HG03565 (cell line): ENCODE results near the gene TRAF1.

Experiments
- ATAC-seq: cut with Tn5 transposase; IDR thresholded peaks from one replicate; pipeline ENCODE4 v1.9.1; 2021; ENCODE audit warnings: mild to moderate bottlenecking, moderate library complexity; ENCODE audit not compliant: unreplicated experiment

The TRAF1 gene

DNA sequence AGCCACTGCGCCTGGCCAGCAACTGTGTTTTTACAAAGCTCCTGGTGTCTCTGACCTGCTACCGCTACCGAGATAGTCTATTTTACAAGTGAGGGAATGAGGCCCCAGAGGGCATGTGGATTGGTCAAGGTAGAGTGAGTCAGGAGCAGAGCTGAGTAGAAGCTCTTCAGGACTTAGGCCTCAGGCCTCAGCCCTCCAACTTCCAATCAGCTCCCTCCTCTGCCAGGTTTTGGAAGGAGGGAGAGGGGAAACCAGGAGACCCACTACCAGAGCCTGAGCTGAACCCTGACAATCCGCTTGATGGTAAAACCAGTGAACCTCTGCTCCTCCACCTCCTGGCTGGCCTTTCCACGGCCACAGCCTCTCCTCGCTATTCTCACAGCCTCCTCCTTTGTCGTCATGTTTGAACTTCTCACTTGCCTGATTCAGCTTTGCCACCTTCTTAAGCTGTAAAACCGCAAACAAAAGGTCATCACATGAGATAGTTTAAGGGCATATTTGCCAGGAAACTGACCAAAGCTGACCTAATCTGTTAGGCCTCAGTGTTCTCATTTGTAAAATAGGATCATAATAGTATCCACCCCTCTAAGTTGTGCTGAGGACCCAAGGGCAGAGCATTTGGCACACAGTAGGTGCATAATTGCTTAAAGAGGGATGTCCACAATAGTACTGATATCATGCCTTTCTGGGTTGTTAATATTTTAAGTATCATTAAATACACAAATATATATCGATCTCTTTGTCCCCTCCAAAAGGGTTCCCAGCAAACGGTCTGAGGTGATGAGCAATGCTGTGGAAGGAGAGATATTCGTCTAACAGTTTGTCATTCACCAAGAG, 1.7 kb downstream of the TRAF1 start:
- ATAC-seq: no peak

DNA sequence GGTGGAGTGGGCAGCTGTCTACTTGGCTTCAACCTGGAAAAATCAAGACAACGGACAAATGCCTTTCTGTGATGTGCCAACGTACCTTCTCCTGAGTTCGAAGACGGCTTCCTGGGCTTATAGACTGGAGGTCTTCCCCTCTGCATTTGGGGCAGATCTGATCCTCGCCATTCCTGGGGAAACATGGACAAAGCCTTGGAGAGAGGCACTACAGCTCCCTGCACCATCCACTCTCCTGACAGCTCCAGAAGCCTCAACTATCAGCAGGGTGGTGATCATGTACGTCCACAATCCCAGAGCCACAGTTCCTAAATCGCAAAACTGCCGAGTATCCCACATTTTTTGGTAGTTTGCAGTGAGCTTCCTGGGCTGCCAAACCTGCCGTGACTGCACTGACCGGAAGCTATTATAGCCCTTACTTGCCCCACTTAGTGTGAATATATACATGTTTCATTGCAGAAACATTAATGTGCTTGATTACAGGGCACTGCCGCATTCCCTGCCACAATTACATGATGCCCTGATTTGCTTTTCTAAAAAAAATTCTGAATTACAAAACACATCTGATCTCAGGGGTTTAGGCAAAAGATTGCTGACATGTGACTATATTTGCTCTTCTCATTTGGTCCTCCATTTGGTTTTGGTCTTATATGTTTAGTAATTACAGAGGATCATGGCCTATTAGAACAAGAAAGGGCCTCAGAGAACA, 2.8 kb downstream of the TRAF1 start:
- no peak for ATAC-seq

GRCh38 chr9:120922404-120923195, 4.0 kb downstream of the TRAF1 start:
- ATAC-seq: no peak

- ATAC-seq: no peak
Measured at GRCh38 chr9:120921661-120922181, 4.9 kb downstream of the TRAF1 start.

- ATAC-seq: no peak
Measured at GRCh38 chr9:120920806-120921178, 5.8 kb downstream of the TRAF1 start.

DNA sequence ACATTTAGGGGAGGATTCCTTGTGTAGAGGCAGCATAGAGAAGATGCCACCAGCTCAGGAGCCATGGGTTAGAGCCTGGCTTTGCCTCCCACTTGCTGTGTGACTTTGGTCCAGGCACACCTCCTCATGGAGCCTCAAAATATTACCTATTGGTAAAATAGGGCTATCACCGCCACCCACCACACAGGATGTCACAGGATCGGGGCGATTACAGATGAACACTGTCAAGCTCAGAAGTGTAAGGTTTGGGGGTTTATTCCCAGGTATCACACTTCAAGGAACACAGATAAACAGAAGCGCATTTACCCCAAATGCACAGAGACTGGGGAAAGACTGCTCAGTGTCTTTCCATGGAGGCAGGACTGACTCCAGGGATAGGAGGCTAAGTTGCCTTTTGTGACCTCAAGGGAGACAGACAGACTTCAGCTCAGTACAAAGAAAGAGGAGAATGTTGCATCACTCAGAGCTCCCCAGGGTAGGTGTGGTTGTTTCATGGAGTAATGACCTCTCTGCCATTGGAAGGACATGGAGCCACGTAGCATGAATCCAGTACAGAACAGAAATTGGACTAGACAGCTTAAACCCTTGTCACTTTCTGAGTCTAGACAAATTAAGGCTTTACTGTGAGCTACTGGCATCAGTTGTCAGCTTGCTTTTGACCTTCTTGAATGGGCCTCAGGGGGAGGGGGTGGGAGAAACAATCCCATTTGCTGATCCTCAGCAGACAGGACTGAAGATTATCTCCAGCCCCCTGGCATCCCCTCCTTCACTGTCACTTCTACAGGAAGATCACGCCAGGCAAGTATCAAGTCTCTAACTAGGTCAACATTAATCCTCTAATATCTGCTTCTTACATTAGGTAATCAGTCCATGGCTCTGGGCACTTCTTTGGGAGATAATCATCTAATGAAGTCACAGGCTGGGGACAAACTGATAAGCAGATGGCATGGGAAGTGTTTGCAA, 6.5 kb downstream of the TRAF1 start:
- ATAC-seq: no peak

GRCh38 chr9:120918931-120919842, 7.4 kb downstream of the TRAF1 start:
- ATAC-seq: no peak

- no peak for ATAC-seq
Measured at GRCh38 chr9:120917929-120918762, 8.4 kb downstream of the TRAF1 start.

DNA sequence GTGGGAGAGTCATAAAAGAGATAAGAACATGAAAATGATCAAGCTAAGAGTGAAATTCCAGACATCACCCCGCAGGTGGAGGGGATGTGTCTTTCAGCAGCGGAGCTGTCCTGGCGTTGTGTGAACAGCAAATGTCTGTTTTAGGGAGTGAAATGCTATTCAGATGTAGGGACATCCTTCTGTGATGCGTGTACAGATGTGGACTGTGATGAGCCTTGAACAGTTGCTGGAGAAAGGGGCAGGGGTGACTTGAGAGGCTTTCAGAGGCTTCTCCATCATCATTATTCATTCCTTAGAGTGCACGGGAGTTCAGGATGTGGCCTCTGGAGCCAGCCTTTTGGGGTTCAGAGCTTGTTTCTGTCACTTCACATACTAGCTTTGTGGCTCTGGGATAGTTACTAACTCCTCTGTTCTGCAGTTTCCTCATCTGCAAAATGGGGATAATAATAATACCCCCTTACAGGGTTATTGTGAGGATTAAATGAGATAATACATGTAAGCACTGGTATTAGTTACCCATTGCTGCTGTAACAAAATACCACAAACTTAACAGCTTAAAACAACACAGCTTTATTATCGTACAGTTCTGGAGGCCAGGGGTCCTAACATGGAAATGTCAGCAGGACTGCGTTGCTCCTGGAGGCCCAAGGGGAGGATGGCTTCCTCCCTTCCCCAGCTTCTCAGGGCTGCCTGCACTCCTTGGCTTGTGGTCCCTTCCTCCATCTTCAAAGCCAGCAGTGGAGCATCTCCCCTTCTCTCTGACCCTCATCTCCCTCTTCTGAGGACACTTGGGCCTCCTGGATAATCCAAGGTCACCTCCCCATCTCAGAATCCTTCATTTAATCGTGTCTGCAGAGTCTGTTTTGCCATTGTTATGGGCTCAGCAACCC, 9.4 kb downstream of the TRAF1 start:
- no peak for ATAC-seq

DNA sequence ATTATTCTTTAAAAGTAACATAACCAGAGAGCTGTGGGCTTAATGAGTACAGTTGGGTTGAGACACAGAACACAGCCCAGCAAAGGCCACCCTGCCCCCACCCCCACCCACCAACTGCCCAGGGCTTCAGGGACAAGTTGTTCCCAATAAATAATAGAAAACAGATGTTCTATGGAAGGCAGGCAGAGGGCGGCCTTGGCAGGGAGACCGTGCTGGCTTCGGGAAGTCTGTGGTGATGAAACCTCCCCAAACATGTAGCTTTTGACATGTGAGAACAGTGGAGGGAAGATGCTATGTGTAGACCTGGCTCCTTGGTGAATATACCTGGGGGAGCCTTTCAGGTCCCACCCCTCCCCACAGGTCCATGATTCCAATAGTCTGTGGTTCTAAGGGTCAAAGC, 10.0 kb downstream of the TRAF1 start:
- ATAC-seq: no peak

DNA sequence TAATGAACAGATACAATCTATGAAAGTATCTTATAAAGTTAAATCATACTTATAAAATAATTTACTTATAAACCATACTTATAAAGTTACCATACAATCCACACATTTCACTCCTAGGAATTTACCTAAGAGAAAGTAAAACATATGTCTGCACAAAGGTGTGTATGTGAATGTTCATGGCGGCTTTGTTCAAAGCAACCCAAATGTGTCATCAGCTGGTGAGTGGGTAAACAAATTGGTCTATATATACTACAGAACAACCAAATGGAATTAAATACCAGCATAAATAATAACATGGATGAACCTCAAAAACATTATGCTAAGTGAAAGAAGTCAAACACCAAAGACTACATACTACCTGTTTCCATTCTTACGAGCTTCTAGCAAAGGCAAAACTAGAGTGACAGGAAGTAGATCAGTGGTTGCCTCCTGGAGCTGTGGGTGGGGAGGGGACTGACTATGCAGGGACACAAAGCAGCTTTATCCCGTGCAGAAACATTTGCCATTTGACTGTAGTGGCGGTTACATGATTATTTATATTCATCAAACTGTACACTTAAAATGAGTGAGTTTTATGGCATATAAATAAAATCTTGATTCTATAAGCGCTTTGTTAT, 10.6 kb downstream of the TRAF1 start:
- ATAC-seq: no peak

DNA sequence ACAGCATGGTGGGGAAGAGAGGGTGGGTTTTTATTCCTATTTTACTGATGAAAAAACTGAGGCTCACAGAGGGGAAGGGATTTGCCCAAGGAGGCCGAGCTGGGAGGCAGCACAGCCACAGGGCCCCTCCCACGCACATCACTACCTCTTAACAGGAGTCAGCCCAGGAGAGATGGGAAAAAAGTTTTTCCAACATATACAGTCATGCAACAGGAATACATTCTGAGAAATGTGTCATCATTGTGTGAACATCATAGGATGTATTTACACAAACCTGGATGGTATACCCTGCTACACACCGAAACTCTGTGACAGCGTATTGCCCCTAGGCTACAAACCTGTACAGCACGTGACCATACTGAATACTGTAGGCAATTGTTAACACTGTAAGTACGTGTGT, 11.6 kb downstream of the TRAF1 start:
- ATAC-seq: no peak

GRCh38 chr9:120914396-120914795, 12.2 kb downstream of the TRAF1 start:
- ATAC-seq: no peak

GRCh38 chr9:120913647-120914264, 12.8 kb downstream of the TRAF1 start:
- no peak for ATAC-seq

DNA sequence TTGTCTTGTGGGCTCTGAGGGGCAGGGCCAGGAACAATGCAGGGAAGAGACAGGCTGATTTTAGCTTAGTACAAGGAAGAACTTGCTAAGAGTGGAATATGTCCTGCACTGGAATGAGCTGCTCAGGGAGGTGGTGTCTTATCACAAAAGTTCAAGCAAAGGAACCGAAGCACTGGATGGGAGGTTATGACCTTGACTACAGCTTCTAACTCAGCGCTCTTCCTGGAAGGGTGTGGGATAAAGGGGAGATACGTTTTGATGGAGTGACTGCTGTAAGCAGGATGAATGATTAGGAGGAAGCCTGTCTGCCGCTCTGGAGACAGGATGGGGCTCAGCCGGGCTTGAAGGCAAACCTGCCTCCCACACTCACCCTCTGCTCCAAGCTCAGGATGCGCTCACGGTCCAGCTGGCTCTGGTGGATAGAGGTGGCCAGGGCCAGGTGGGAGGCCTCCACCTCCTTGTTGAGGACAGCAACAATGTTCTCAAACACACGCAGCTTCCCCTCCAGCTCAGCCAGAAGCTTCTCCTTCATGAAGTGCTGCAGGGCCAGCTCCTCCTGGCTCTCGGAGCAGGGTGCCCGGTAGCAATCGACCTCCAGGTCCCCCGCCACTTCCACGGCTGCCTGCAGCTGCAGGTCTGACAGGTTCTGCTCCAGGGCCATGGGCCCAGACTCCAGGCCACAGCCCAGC, 13.5 kb downstream of the TRAF1 start:
- ATAC-seq: no peak

DNA sequence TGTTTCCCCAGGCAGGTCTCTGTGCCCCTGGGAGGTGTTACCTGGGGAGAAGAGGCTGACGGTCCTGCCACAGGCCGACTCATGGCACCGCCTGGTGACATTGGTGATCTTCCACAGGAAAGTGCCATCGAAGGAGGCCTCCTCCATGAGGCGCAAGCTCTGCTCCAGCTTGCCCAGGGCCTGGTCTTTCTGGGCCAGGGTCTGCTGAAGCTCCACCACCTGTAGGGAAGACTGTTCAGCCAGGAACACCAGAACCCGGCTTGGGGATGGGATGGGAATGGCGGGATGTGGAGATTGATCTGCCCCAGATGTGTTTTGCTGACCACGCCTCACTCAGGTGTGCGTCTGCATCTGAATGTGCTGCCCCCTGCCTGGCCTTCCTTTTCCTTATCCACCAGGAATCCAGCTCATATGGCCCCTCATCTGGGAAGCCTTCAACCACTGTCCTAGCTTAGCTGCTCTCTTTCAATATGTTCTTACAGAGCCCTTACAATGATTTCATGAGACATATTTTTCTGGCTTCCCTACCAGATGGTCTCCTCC, 15.2 kb downstream of the TRAF1 start:
- ATAC-seq: no peak
